Skin of body (tissue), 3 donors: ENCODE data around the gene SECISBP2L. TPM values are rescaled to one million over a fixed set of nuclear protein-coding genes. Genes with fewer than 3 reads are reported as not detected.

Experiments
- DNase-seq: peaks from one replicate; lab custom pipeline; 2025; lab: John Stamatoyannopoulos, UW
- small RNA-seq: library from RNA; depleted of rRNA; stranded (forward); fragments of <200 nt; gene quantifications from one replicate; pipeline ENCODE3, GENCODE V24; 2014; ENCODE audit warnings: low replicate concordance
- total RNA-seq: library from RNA; depleted of rRNA; stranded (reverse); fragments of >200 nt; gene quantifications from one replicate; pipeline ENCODE4 v1.2.3, GENCODE V29; 2014

Gene SECISBP2L
- total RNA-seq, 1 donor from 2014 or later, result 65.8 TPM

DNA sequence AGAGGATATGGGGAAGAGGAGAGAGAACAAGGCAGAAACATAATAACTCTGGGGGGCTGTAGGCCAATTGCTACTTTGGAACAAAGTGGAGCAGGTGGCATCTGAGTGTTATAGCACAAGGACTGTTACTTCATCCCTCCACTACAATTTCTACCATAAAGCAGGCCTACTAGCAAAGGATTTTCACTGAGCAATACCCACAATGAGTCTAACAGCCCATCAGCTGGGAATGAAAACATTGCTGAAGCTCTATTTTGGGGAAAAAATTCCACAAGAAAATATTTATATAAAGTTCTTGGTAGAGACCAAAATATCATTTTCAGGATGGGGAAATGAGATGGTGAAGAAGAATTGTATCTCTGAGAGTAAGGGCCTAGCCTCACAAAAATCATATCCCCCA lies 78.9 kb downstream of the SECISBP2L start:
- DNase-seq, result no peak

DNA sequence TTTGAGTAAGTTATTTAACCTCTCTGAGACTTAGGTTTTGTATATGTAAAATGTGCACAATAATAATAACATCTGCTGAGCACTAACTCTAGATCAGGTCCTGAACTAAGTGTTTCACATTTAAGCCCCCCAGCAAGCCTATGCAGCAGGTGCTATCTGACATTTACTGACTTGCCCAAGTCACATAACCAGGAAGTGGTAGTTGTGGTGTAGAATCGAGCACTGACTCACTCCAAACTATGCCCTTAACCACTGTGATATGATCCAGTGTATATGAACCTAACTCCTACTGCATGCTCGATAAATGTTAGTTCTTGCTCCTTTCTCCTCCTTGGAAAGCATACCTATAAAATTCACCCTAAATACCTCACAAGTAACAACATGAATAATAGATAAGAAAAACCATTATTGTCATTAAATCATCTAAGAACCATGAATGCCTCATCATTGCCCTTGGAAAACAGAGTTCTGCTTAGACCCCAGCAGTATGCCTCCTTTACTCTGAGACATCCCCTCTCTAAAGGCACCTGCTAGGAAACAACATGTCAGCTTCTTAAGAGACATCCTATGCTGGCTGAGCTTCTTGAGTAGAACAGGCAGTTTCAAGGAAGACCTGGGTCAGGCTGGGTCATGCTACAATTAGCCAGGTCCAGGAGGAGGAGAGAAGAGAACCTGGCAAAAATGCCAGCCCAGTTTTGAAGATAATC lies 79.5 kb downstream of the SECISBP2L start:
- DNase-seq, result no peak

GRCh38 chr15:48965972-48966371 lies 80.3 kb downstream of the SECISBP2L start:
- DNase-seq, result no peak

GRCh38 chr15:48964898-48965297 lies 81.3 kb downstream of the SECISBP2L start:
- no peak for DNase-seq

DNA sequence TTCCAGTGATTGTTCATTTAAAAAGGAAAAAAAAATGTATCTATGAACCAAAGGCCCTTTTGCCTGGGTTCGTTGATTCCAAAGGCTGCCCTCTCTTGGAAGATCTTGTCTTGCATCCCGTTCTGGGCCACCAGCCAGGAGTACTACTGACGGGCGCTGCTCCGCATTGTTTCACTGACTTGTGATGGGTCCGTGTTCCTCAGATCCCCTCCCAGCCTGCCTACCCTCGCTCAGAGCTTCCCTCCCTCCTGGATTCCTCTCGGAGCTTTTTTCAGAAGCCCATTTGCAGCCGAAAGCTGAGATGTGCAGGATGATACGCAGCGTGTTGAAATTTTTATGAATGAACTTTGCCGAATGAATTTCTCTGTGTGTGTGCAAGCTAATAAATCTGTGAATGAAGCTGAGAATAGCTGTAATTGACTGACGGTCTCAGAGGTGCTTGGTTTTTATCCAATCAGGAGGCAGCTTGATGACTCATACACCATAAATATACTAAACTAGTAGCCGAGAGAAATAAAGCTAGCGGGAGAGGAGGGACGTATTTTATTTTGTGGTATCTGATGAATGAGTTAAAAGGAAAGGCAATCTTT lies 82.6 kb downstream of the SECISBP2L start, which contains the start of gene SHC4:
Gene SHC4 (minus strand): TSS at position 396 of the 590 bp plus-strand sequence. CDS start 904 bp downstream, outside the sequence.
- peak; percentile 82 for DNase-seq

- no peak for DNase-seq
Observed at GRCh38 chr15:48962662-48963523, 83.4 kb downstream of the SECISBP2L start.

DNA sequence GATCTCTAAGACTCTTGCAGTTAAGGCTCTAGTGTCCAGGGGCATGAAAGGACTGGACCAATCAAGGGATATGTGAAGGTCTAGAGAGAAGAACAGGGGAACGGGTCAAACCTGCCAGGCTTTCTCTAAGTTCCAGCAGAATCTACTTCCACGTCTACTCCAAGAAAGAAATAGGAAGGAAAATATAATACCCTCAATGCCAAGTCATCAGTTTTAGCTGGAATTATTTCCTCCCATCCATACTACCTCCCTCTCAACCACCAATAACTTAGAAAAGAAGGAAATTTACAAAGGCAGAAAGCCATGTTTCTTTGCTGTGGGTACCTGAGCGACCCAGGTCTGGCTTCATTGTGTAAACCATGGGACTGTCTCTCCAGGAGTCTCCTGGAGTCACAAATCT lies 90.3 kb downstream of the SECISBP2L start:
- DNase-seq, result no peak

DNA sequence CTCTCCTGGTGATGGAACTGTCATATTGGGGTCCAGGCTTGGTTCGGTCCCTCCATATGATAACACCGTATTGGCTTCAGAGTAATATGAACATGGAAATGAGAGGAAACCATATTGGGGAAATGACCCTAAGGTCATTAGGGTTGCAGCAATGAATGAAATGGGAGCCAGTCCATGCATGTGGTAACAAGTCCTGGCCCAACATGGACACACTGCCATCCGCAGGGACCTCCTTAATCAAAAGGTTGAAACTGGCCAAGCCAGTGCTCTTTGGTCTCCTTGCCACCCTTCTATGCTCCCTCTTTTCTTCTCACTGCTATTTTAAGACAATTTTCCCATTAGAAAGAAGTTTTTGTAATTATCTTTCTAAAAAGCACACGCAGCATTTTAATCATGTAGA lies 90.9 kb downstream of the SECISBP2L start:
- no peak for DNase-seq

DNA sequence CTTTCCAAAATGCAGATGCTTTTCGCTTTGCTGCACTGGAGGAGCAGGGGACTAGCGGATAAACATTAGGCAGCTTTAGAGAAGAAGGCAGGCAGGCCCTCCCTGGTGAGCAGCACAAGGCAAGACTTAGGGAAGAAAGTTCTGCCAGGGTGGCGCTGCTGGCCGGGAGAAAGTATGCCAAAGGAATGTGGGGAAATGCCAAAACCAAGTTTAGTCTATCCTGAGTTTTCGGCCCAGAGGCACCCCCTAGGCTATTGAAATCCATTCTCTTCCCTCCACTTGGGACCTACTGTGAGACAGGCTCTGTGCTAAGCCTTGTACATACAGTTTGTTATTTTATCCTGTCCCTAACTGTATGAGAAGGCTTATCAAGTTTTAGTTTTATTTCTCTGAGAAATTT lies 91.7 kb downstream of the SECISBP2L start:
- DNase-seq, result no peak

- DNase-seq, result no peak
Observed at GRCh38 chr15:48946840-48947187, 99.4 kb downstream of the SECISBP2L start.

GRCh38 chr15:48946074-48946839 lies 100.0 kb downstream of the SECISBP2L start:
- DNase-seq, result no peak

DNA sequence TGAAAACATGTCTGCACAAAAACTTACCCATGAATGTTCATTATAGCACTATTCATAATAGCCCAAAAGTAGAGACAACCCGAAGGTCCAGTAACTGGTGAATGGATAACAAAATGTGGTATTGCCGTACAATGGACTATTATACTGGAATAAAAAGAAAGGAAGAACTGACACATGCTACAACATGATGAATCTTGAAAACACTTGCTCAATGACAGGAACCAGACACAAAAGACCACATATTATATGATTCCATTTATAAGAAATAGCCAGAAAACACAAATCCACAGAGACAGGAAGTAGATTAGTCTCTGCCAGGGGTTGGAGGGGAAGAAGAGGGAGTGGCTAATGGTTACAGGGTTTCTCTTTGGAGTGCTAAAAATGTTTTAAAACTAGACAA lies 100.9 kb downstream of the SECISBP2L start:
- DNase-seq, result no peak

- no peak for DNase-seq
Observed at GRCh38 chr15:48941904-48942303, 104.3 kb downstream of the SECISBP2L start.

- DNase-seq, result no peak
Observed at GRCh38 chr15:48940508-48940907, 105.7 kb downstream of the SECISBP2L start.

GRCh38 chr15:48939648-48940047 lies 106.6 kb downstream of the SECISBP2L start:
- no peak for DNase-seq

Small RNA genes within 50 kb of the gene (small RNA-seq; reads per million reads assigned to genes)
- not detected for gene RF00019

Other genes with a start within 250 kb of the SECISBP2L start
- gene CEP152, start 235.4 kb downstream of the SECISBP2L start, total RNA-seq, result 9.7 TPM
- 111 TPM for gene EID1, start 168.3 kb downstream of the SECISBP2L start, total RNA-seq
- 3.5 TPM for gene SHC4, start 82.5 kb downstream of the SECISBP2L start, total RNA-seq
- 80.4 TPM for gene COPS2, start 109.2 kb upstream of the SECISBP2L start, total RNA-seq
- gene GALK2, start 123.8 kb upstream of the SECISBP2L start, total RNA-seq, result 38.5 TPM